ENCODE data around the gene RPS19BP1.

- no peak for TF ChIP-seq TEAD4 (IDR thresholded peaks at IDR 0.05)
- TF ChIP-seq CREB1 (IDR thresholded peaks at IDR 0.05; ENCODE audit: low read depth), result no peak
- TF ChIP-seq MAX (IDR thresholded peaks at IDR 0.05), result no peak
- TF ChIP-seq EGR1 (IDR thresholded peaks at IDR 0.05), result no peak
Measured at GRCh38 chr22:39577900-39578299, 45.4 kb upstream of the RPS19BP1 start.
